Measurements from ENCODE around the gene PDK2.

DNA sequence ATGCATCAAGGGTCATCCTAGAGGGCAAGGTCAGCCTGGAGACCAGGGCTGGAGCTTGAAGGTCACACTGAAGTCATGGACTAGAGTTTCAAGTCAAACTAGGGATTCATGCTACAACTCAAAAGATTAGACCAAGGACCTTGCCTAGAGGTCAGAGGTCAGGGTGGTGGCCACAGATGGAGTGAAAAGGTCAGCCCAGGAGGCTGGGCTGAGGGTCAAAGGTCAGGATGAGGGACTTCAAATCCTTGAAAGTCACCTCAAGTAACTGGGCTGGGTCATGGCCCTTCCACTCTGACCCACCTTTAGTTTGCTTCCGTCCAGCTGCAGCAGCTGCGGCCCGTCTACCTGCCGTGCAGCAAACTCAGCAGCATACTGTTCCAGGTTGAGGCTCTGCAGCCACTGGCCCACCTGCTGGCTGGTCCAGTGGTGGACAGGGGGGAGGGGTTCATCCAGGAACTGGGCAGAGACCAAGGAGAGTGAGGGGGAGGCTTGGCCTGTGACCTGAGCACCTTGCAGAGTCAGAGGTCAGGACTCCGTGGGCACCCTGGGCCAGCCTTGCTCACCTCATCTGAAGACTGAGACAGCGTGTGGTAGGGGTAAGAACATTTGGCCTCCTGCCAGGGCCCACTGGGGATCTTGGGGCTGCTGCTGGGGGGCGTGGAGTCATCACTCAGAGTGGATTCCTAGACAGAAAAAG is 18.6 kb downstream of the PDK2 start:
- no peak for TF ChIP-seq SP1 (IDR thresholded peaks at IDR 0.05)
- no peak for TF ChIP-seq ELF4 (IDR thresholded peaks at IDR 0.05)
- no peak for TF ChIP-seq NFRKB (IDR thresholded peaks at IDR 0.05)
- TF ChIP-seq FOXA1 (IDR thresholded peaks at IDR 0.05): no peak

All from HEK293T (cell line).